GM21717 (cell line): ENCODE data around the gene SMIM29.

Source experiments
- ATAC-seq: cut with Tn5 transposase; IDR thresholded peaks from one replicate; pipeline ENCODE4 v1.9.1; 2021; ENCODE audit warnings: mild to moderate bottlenecking, moderate library complexity; ENCODE audit not compliant: unreplicated experiment

The SMIM29 gene

DNA sequence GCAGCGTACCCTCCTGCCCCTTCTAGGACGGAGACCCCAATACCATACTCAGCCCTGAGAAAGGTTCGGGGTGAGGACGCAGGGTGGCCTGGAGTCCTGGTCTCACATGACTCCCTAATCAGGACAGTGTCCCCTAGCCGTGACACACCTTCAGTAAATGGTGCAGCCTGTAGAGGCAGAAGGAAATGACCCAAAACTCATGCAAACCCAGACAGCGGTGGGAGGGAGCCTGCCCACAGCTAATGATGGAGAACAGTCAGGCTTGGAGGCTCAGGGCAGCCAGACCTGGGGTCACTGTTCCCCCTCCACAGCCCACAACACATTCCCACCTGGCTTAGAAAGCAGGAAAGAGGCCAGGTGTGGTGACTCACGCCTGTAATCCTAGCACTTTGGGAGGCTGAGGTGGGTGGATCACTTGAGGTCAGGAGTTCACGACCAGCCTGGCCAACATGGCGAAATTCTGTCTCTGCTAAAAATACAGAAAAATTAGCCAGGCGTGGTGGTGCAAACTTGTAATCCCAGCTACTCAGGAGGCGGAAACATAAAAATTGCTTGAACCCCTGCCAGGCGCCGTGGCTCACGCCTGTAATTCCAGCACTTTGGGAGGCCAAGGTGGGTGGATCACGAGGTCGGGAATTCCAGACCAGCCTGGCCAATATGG lies 20.9 kb downstream of the SMIM29 start:
- ATAC-seq, result no peak

DNA sequence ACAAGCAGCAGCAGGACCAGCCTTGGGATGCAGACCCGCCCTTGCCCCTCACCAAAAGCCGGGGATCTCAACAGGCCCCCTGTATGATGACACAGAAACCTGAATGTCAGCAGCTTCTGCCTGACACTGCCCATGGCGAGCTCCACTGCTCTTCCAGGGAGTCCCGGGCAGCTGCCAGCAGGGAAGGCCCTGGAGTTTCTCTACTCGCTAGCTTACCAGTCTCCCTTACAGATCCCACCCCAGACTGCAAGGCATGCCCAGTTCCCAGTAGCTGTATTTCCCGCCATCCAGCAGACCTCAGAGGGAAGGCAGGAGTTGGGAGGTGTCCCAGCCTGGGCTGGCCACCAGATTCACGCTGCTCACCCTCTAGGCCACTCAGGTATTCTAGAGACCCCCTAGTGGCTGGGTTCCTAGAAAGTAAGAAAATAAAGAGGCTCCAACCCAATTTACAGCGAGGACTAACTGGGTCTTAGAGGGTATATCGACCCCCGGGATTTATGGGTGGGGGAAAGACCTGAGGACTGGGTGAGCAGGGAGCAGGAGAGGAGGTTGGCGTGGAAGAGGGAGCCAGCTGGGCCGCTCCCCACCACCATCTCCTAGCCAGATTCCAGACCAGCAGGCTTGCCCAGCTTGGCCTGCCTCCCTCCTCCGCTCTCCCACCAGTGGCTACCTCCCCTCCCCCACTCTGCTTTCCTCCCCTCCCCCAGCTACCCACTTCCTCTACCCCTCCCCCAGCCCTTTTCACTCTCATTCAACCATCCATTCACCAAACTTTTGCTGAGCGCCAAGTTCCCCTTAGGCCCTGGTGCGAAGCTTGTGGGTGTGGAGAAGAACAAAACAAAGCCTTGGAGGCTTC lies 21.8 kb downstream of the SMIM29 start:
- ATAC-seq, result no peak

DNA sequence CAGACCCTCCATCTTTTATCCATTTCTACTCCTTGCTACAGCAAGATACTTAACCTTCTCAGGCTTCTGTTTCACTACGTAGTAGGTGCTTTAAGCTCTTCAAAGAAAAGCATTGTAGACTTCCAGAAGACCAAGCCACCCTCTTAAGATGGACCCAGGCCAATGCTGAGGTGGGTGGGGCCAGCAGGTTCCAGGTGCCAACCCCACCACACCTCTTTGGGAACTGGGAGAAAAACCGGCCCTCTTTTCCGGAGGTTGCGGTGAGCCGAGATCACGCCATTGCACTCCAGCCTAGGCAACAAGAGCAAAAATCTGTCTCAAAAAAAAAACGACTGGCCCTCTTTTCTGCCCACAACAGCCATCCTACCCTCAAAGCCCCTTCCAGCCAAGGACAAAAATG lies 22.7 kb downstream of the SMIM29 start:
- ATAC-seq, result no peak

DNA sequence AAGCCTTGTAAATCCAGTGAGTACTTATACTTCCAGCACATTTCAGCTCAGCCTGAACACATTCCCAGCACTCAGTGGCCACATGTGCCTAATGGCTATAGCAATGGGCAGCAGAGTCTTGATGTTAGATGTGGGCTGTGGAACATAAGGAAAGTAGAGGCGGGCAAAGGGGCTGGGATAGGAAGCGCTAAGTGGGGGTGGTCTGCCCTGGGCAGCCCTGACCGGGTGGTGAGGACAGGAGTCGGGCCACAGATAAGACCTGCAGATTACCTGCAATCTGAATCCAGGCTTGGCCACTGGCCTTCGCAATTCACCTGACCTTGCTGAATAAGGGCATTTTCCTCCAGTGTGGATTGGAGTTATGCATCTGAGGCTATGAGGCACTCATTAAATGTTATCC lies 23.3 kb downstream of the SMIM29 start:
- ATAC-seq, result no peak

DNA sequence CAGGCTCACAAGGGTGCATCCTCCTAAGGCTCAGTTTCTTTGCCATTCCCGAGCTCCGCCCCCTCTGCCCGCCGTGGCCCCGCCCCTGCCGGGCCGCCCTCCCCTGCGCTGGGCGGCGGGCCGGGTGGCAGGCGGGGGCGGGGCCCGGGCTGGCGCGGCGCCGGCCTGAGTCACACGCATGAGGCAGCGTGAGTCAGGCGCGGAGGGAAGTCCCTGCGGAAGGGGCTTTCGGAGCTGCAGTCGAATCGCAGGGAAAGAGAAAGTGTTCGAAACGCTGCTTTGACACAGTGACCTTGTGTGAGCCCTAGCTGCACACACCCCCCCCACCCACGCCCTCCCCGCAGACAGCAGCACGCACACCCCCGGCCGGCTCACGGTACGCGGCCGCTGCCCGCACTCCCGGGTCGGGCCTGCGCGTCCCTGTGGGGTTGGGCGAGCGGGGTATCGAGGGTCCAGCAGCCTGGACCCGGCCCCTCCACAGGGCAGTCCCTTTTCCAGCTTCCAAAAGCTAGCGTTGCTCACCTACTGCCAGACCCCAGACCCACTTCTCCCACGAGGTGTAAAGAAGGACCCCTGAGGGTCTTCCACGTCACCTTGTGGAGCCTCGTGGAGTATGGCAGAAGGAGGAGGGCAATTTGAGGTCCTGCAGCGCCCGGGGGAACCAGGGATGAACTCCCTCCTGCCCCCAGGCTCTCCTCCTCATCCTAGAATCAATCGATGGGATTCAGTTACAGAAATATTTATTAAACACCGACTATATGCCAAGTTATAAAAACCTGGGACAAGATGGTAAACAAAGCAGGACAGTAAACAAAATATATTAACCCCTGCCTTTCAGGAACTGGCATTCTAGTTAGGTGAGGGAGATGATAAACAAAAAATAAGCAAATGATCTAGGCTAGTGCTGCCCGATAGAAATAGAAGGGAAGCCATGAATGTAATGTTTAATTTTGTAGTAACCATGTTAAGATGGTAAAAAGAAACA lies 24.6 kb downstream of the SMIM29 start:
- ATAC-seq, result peak; percentile 66

DNA sequence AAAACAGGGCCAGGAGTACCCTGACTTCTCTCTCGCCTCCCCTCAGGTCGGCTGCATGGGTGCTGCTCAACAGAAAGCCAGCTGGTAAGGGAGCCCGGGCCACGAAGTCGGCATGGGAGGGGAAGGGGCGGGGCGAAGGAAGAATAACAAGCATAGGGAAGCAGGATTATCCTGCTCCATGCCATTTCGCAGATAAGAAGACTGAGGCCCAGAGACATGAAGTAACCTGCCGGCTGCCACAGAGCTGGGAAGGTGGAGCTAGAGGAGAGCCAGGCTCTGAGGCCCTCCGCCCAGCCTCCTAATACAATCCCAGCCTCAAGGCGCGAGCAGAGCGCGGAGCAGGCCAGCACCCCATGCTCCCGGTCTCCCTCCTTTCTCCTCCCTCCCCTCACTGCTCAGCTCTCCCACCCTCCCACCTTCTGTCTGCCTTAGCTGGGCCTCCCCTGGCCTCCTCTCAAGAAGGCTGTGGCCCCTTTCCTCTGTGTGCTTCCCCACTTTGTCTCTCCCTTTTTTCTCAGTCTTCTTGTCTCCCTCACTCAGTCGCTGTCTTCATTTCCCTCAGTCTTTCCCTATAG lies 25.3 kb downstream of the SMIM29 start:
- peak; percentile 16 for ATAC-seq

DNA sequence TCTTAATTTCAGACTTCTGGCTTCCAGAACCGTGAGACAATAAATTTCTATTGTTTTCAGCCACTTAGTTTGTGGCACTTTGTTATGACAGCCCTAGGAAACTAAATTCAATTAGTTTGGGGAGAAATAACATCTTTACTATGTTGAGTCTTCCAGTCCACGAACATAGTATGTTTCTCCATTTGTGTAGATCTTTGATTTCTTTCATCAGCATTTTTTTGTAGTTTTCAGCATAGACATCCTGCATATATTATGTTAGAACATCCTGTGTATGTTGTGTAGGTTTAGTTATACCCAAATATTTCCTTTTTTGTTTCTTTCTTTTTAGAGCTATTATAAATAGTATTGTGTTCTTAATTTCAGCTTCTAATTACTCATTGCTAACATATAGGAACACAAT lies 30.1 kb downstream of the SMIM29 start:
- ATAC-seq, result no peak

DNA sequence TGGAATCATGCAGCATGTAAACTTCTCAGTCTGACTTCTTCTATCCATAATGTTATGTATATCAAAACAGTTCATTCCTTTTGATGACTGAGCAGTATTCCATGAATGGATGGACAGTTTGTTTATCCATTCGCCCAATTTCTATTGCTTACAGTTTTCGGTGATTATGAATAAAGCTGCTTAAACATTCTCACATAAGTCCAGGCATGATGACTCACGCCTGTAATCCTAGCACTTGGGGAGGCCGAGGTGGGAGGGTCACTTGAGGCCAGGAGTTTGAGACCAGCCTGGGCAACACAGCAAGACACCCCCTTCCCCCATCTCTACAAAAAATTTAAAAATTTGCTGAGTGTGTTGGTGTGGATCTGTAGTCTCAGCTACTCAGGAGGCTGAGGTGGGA lies 35.0 kb downstream of the SMIM29 start:
- no peak for ATAC-seq

DNA sequence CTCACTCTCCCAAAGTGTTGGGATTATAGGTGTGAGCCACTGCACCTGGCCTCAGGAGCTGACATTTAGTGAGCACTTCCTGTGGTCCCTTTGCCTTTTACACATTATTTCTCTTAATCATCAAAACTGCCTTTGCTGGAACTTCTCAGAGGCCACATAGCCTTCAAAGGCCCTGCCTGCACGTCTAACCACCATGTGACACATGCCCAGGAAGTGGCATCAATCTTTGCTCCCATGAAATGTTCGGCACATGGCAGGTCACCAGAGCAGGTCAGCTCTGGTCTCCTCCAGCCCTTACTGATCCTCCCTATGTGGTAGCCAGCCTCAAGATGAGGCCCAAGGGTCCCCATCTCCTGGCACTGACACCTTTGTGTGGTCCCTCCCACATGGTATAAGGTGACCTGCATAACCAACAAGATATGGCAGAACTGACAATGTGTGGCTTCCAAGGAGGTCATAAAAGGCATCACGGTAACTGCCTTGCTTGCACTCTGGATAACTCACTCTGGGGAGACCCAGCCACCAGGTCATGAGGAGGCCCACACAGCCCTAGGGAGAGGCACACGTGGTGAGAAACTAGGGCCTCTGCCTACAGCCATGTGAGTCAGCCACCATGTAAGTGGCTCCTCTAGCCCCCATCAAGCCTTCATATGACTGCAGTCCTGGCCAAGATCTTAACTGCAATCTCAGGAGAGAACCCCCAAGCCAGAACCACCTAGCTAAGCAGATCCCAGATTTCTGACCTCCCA lies 40.9 kb downstream of the SMIM29 start:
- ATAC-seq, result no peak

DNA sequence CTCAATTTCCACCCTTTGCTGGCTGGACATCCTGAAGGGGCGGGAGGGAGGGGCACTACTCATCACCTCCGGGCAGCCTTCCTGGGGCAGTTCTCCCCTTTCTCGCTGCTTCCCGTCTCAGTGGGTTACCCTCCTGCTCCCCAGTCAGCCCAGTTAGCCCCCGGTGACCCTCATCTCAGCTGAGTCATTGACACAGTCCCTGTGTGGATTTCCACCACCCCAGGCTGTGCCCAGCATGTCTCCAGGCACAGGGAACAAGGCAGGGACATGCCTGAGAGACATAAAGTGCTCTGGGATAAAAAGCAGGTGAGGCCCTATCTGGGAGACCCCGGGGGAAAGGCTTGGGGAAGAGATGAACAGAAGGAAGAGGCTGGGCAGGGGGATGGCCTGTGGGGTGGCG lies 42.1 kb downstream of the SMIM29 start:
- no peak for ATAC-seq

DNA sequence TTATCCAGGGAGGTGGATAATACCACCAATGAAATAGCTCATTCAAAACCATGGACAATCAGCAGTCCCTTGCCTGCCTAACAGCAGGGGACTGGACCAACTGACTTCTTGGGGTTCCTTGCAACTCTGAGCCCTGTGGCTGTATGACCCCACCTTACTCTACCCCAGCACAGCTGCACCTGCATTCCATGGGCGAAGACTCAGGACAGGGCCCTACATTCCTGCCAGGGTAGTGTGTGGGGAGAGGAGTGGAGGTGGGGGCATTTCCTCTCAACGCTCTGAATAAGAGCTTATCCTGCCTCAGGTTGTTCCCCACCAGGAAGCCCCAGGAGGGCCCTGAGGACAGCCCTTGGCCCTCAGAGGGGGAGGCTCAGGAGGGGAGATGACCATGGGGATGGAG lies 42.9 kb downstream of the SMIM29 start:
- no peak for ATAC-seq

DNA sequence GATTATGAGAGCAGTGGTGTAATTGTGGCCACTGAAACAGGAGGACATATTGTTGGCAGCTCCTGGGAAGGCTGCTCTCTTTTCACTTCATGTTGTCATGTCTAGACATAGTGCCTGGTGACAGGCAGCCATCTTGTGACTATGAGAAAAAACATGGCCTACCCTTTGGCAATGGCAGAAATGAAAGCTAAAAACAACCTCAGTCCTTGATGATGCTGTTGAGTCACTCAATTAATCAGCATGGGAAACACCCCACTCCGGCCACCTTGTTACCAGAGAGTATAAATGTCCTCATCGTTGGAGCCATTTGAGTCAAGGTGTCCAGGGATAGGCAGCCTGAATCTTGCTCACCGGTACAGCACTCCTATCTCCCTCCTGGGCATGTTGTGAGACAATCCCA lies 43.3 kb downstream of the SMIM29 start:
- ATAC-seq, result no peak

DNA sequence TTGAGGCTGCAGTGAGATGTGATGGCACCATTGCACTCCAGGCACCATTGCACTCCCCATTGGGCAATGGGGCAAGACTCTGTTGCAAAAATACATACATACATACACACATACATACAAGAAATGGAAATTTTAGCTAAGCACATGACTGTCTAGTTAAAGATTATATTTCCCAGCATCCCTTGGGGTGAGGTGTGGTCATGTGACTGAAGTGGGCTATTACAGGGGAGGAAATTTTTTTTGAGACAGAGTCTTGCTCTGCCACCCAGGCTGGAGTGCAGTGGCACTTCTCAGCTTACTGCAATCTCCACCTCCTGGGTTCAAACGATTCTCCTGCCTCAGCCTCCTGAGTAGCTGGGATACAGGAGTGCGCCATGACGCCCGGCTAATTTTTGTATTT lies 44.1 kb downstream of the SMIM29 start:
- ATAC-seq, result no peak

DNA sequence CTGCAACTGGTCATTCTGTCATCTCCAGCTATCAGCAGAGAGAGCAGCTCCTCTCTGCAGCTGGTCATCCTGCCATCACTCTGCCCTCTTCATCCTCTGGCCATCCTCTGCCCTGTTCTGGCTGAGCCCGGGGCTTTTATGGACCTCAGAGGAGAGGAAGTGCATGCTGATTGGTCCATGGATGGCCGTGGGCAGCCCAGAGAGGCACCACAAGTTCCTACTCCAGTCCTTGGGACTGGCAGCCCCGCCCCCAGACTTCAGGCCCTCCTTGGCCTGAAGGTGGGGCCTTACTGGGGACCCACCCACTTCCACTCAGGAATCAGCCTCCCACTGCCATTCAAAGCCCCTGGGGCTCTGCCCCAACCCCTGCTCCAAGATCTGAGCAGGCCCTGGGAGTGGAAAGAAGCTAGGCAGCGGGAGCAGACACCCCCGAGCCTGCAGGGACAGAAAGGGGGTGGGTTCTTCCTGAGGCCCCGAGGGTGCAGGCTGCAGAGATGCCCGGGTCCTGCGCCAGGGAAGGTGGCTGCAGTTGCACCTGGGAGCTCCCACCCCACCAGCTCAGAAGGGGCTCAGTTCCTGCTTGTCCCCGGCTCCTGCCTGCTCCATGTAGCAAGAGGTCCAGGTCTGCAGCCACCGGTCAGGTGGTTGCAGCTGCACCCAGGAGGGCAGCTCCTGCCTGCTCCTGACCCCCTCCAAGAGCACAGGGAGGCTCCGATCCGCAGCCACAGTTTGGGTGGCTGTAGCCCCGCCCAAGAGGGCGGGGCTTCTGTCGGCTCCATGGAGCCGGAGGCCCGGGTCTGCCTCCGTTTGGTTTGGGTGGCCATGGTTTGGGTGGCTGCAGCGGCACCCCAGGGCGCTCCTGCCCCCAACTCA lies 46.2 kb downstream of the SMIM29 start:
- no peak for ATAC-seq

DNA sequence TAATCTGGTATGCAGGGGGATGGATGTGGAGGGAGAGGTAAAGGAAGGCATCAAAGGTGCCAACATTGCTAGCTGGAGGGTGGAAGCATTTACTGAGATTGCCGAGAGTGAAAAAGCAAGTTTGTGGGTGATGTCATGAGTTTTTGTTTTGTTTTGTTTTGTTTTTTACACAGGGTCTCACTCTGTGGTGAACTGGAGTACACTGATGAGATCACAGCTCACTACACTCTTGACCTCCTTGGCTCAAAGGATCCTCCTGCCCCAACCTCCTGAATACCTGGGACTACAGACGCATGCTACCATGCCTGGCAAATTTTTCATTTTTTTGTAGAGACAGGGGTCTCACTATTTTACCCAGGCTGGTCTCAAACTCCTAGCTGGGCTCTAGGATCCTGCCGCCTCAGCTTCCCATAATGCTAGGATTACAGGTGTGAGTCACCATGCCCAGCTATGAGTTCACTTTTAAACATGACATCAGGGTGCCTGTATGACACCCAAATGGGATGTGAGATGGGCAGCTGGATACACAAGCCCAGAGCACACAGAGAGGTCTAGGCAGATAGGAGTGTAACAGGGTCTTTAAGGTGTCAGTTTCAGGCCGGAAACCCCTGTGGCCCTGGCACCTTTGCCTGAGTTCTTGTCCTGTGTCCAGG lies 47.2 kb downstream of the SMIM29 start:
- ATAC-seq, result no peak

DNA sequence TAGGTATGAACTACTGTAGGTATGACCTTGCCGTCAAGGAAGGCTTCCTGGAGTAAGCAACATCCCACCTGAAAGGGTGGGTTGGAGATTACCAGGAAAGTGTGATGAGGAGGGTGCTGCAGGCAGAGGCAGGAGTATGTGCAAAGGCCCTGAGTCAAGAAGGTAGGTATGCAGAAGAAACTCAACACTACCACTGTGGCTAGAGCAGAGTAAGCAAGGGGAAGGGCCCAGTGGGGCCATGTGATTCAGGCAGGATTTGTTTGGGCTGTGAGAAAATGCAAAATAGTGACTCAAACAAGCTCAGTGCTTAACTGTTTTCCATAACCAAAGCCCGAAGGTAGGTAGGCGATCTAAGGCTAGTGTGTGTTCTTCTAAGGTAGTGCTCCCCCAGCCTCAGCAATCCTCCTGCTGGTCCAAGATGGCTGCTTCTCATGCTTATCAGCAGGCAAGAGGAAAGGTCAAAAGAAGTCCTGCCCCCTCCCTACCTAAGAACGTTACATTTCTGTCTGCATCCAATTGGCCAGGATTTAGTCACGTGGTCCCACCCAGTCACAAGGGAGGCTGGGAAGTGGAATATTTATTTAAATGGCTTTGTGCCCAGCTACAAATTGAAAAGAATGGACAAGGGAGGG lies 48.4 kb downstream of the SMIM29 start:
- no peak for ATAC-seq

DNA sequence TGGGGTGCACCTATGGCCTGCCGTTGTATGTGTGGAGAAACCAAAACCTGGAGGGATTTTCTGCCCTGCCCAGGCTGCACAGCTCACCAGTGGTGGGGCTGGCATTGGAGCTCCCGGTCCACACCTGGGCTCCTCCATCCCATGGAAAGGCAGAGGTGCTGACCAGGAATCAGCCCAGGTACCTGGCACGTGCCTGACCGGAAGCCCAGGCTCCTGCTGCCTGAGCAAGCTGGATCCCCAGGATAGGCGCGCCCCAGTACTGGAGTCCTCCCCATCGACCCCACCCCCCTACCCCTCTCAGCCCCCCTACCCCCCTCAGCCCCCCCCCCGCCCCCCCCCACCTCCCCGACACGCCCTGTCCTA lies 52.0 kb downstream of the SMIM29 start:
- ATAC-seq, result no peak
